GM12878 (cell line): ENCODE measurements around the gene SLC35A4. TPM values are rescaled to one million over a fixed set of nuclear protein-coding genes. Genes with fewer than 3 reads are reported as not detected.

Source experiments
- ATAC-seq: fragments of 200-7000 bp; cut with Tn5 transposase; 3 replicates; pipeline ENCODE4 v1.9.1; 2020; ENCODE audit warnings: mild to moderate bottlenecking, moderate library complexity
- BruUV-seq: library from RNA; stranded (reverse); fragments of 400-500 nt; replicated peaks from 2 replicates; lab custom pipeline; 2021; lab: Mats Ljungman, UMichigan
- CTCF ChIA-PET: fragments of 300-600 bp; sonication (Branson Sonifier 250); formaldehyde crosslinking; extraction: SDS; loops from one replicate; lab custom pipeline; 2021; ENCODE audit warnings: inconsistent platforms; lab: Yijun Ruan, JAX
- POLR2A ChIA-PET: fragments of 350-600 bp; formaldehyde crosslinking; extraction: SDS; loops from one replicate; lab custom pipeline; 2021; ENCODE audit warnings: inconsistent platforms; lab: Charles Lee
- RAD21 ChIA-PET: fragments of 300-600 bp; sonication (Branson Sonifier 250); formaldehyde crosslinking; loops from one replicate; lab custom pipeline; 2023; ENCODE audit warnings: antibody characterized with exemption; ENCODE audit not compliant: unreplicated experiment; lab: Charles Lee
- SMC1A ChIA-PET: fragments of 300-600 bp; sonication (Branson Sonifier 250); formaldehyde crosslinking; loops from one replicate; lab custom pipeline; 2023; ENCODE audit not compliant: unreplicated experiment, uncharacterized antibody; lab: Charles Lee
- DNase-seq: peaks from one replicate; pipeline ENCODE4 v3.0.0-alpha.2; 2011; ENCODE audit warnings: low read depth, low spot score
- FAIRE-seq: peaks from 3 replicates; lab custom pipeline; 2011; peaks lifted over from hg19 to GRCh38; lab: Jason Lieb, UNC
- H2AFZ ChIP-seq: 2 replicates; pipeline ENCODE4 v1.6.0; 2011; ENCODE audit warnings: low read depth, low read length, control low read depth; ENCODE audit not compliant: control insufficient read depth
- H3K27ac ChIP-seq: 2 replicates; pipeline ENCODE4 v1.5.1; 2011; ENCODE audit warnings: control low read depth; ENCODE audit not compliant: control insufficient read depth, insufficient read depth
- H3K27me3 ChIP-seq, 2 experiments: replicated peaks in 1 of 2; 2 replicates each; pipeline versions ENCODE4 v1.6.0 to v1.6.1; 2011; ENCODE audit warnings: low read length in 1 of 2; ENCODE audit not compliant: control insufficient read depth in 2 of 2, insufficient read depth in 2 of 2
- H3K36me3 ChIP-seq, 2 experiments: 2 replicates each; pipeline ENCODE4 v1.5.1; 2011; ENCODE audit warnings: low read length in 1 of 2; ENCODE audit not compliant: control insufficient read depth in 2 of 2, insufficient read depth in 2 of 2
- H3K4me1 ChIP-seq: 2 replicates; pipeline ENCODE4 v1.6.1; 2011; ENCODE audit warnings: mild to moderate bottlenecking, low read length, moderate library complexity, mixed read lengths; ENCODE audit not compliant: control insufficient read depth, insufficient read depth
- H3K4me2 ChIP-seq: 2 replicates; pipeline ENCODE4 v1.6.0; 2011; ENCODE audit warnings: control low read depth; ENCODE audit not compliant: control insufficient read depth, insufficient read depth
- H3K4me3 ChIP-seq: fragments of 200-600 bp; sonication (generic); 2 replicates; pipeline ENCODE4 v1.5.1; 2016
- H3K79me2 ChIP-seq: 2 replicates; pipeline ENCODE4 v1.6.0; 2011; ENCODE audit warnings: low read length; ENCODE audit not compliant: control insufficient read depth, insufficient read depth
- H3K9ac ChIP-seq: 2 replicates; pipeline ENCODE4 v1.8.0; 2011; ENCODE audit warnings: low read length, control low read depth, mixed read lengths; ENCODE audit not compliant: control insufficient read depth, insufficient read depth
- H3K9me3 ChIP-seq: replicated peaks from 3 replicates; pipeline ENCODE4 v1.5.1; 2011; ENCODE audit warnings: mild to moderate bottlenecking, low read length; ENCODE audit not compliant: control insufficient read depth, insufficient read depth
- H4K20me1 ChIP-seq: 2 replicates; pipeline ENCODE4 v1.6.0; 2011; ENCODE audit not compliant: control insufficient read depth, insufficient read depth
- BACH1 ChIP-seq: fragments of 450-650 bp; IDR thresholded peaks from 2 replicates; pipeline ENCODE4 v1.6.1; 2017; ENCODE audit warnings: mild to moderate bottlenecking, borderline replicate concordance
- CUX1 ChIP-seq: IDR thresholded peaks from 2 replicates; pipeline ENCODE4 v1.6.1; 2012; ENCODE audit warnings: improper control_type of control experiment, low read depth, low read length; ENCODE audit not compliant: insufficient replicate concordance
- POLR2AphosphoS5 ChIP-seq: IDR thresholded peaks from 2 replicates; pipeline ENCODE4 v1.6.1; 2011; ENCODE audit warnings: mild to moderate bottlenecking, low read length, inconsistent platforms
- SPI1 ChIP-seq: IDR thresholded peaks from 2 replicates; pipeline ENCODE4 v1.6.1; 2011; ENCODE audit warnings: low read depth, mild to moderate bottlenecking, low read length, moderate library complexity, borderline replicate concordance; ENCODE audit not compliant: insufficient read depth
- ZNF274 ChIP-seq: IDR thresholded peaks from one replicate; pipeline ENCODE4 v1.8.0; 2011; ENCODE audit not compliant: insufficient read length, insufficient read depth
- ZNF687 ChIP-seq: fragments of 450-650 bp; IDR thresholded peaks from 2 replicates; pipeline ENCODE4 v1.6.1; 2017; ENCODE audit warnings: mild to moderate bottlenecking, moderate library complexity
- WGBS: methylation state at CpG from one replicate; pipeline ENCODE4 v1.1.6; 2016; ENCODE audit warnings: low lambda C conversion rate; ENCODE audit not compliant: insufficient replicate concordance, insufficient coverage; ENCODE audit errors: missing lambda C conversion rate; 5-methylcytosine and 5-hydroxymethylcytosine counted together
- in situ Hi-C: fragments of 300-500 bp; cut with MboI; formaldehyde crosslinking; loops from 9 replicates; pipeline ENCODE4 v1.14.3; 2018; ENCODE audit warnings: mixed read lengths
- intact Hi-C: fragments of 100-400 bp; cut with micrococcal nuclease; formaldehyde crosslinking; loops from one replicate; pipeline ENCODE4 v1.14.2; 2022; ENCODE audit not compliant: unreplicated experiment
- polyA plus RNA-seq, 11 experiments: library from polyadenylated mRNA; depleted of rRNA in 4 of 11; unstranded in 6 of 11; stranded (reverse) in 5 of 11; fragments of >200 nt; fragmentation: Nextera tagmentation in 4 of 11; fragmentation: Illumina TruSeq in 1 of 11; extraction: Ambion mirVana in 4 of 11; extraction: Trizol in 1 of 11; gene quantifications; 1 replicate in 1 of 11; 2 replicates in 10 of 11; pipeline versions ENCODE4 v1.2.1 to v1.2.3, GENCODE V29; 2011 to 2016; ENCODE audit warnings: inconsistent platforms in 2 of 11, missing spikeins in 2 of 11, low read depth in 1 of 11
- total RNA-seq, 4 experiments: library from RNA; depleted of rRNA in 3 of 4; stranded (reverse); fragments of >200 nt in 3 of 4; fragmentation: Illumina TruSeq in 1 of 4; extraction: Trizol in 1 of 4; gene quantifications; 2 replicates each; pipeline versions ENCODE4 v1.2.1 to v1.2.3, GENCODE V29; 2013 to 2021

The SLC35A4 gene
- total and polyA plus RNA-seq, 10 of the 15 experiments (the other 5 are each of a cell fraction or from before 2014, with no cell fraction given): 23.8 to 167 (median 114) TPM

DNA sequence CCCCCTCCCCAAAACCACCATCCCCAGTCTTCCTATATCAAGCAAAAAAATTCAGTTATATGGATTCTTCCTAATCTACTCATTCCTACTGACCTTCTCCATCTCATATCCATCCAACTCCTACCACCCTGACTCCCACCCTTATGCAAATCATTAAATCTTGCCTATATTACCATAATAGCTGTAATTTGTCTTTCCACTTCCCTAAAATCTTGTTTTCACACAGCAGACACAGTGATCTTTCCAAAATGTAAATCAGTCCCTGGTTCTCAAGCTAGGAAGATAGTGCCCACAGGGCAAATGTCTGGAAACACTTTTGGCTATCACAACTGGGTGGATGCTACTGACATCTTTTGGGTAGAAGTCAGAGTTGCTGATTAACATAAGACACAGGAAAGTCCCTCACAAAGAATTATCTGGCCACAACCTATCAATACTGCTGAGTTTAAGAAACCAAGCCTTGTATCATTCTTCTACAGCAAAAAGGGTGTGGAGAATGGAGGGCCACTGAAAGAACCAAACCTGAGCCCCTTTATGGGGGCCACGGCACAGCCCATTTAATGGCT, 8.8 kb upstream of the SLC35A4 start:
- TSS peak; percentile 69 for BruUV-seq
- Histone ChIP-seq H3K27ac (peak overlapping the region; percentile 95), H4K20me1 (no peaks in the 10 kb centered on the region), H2AFZ (no peak overlapping the region), H3K79me2 (peaks cover 49% of the 10 kb centered on the region), H3K27me3 (no peaks in the 10 kb centered on the region), H3K4me3 (peak overlapping the region; percentile 91), H3K9ac (peak overlapping the region; percentile 89), H3K36me3 (peaks cover 5 to 16% of the 10 kb centered on the region in 2 experiments), H3K4me2 (peak overlapping the region; percentile 82), H3K4me1 (peaks cover 22% of the 10 kb centered on the region)
- peak; percentile 49 for ATAC-seq
- SMC1A ChIA-PET: interaction anchor here (1.0 kb wide), 2 partner anchors 9 to 92 kb away, joined by 4 read pairs; partner anchors contain the start of genes IK, NDUFA2 and SLC35A4
- in situ Hi-C loops (no loop called here), intact Hi-C loops (loop anchor here (2.0 kb wide), 1 partner anchor 23 kb away; no protein-coding TSS in a partner anchor)
- no peak for DNase-seq
- POLR2A ChIA-PET: interaction anchor here (0.8 to 0.9 kb wide), 2 partner anchors 10 to 83 kb away, joined by 4 to 10 read pairs; partner anchors contain the start of gene TMCO6
- RAD21 ChIA-PET: interaction anchor here (1.0 to 1.4 kb wide), 4 partner anchors 9 to 153 kb away, joined by 3 read pairs; partner anchors contain the start of genes CD14 and EIF4EBP3
- no peak for FAIRE-seq
- TF ChIP-seq CUX1 (peak; percentile 53), POLR2AphosphoS5 (0 out of 2 replicates have a peak, but pooled peaks have one; percentile 51), SPI1 (peak; percentile 70), ZNF274 (no peak), ZNF687 (no peak), BACH1 (0 out of 2 replicates have a peak, but pooled peaks have one; percentile 11)
- TF ChIP-seq, all 136 proteins: peak for 4
- CTCF ChIA-PET: interaction anchor here (0.6 to 1.5 kb wide), 5 partner anchors 9 to 183 kb away, joined by 3 to 4 read pairs (median 3); partner anchors contain the start of gene EIF4EBP3
- H3K9me3 ChIP-seq: no peaks in the 10 kb centered on the region
- 0% methylated on average over 1 of the region's 1 CpG for WGBS
